Nephron progenitor cell (in vitro differentiated cells): ENCODE measurements around the gene ASB10.
A peak's percentile ranks its signal among the peaks of the same experiment; 100 is the strongest.

ENCODE experiments used
- DNase-seq: peaks from one replicate; pipeline ENCODE4 v3.0.0; 2021
- H3K27ac Mint-ChIP-seq: 2 replicates; pipeline ENCODE4 v1.8.0; 2021; ENCODE audit warnings: mild to moderate bottlenecking, moderate library complexity, mixed read lengths
- H3K27me3 Mint-ChIP-seq: 2 replicates; pipeline ENCODE4 v1.8.0; 2021; ENCODE audit warnings: mild to moderate bottlenecking, low read depth, mixed read lengths; ENCODE audit not compliant: poor library complexity
- H3K36me3 Mint-ChIP-seq: 2 replicates; pipeline ENCODE4 v1.8.0; 2021; ENCODE audit warnings: low read depth, mixed read lengths
- H3K4me1 Mint-ChIP-seq: 2 replicates; pipeline ENCODE4 v1.8.0; 2021; ENCODE audit warnings: mixed read lengths
- H3K4me3 Mint-ChIP-seq: 2 replicates; pipeline ENCODE4 v1.8.0; 2021; ENCODE audit warnings: mild to moderate bottlenecking, moderate library complexity, mixed read lengths
- H3K9me3 Mint-ChIP-seq: 2 replicates; pipeline ENCODE4 v1.8.0; 2021; ENCODE audit warnings: mild to moderate bottlenecking, moderate library complexity, mixed read lengths
- TF ChIP-seq, protein P1 (sequence below): fragments of 200-600 bp; sonication (generic); IDR thresholded peaks from 2 replicates; pipeline ENCODE4 v1.5.0; 2021; ENCODE audit warnings: antibody characterized with exemption

Gene ASB10

DNA sequence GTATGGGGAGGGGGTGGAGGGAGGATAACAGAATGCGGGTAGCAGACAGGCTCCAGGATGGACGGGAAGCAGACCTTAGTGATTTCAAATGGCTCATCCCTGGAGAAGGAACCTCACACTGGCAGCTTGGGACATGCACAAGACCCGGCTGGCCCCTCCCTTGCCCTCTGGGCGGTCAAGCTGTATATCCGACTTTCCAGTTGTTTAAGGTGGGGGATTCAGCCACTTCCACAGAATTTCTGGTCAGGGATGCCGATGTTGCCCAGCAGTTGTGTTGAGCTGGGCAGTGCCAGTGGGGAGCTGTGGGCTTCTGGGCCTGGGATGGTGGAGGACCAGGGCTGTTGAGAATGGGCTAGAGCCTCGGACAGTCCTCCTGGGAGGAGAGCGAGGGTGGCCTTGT lies 58.3 kb downstream of the ASB10 start:
- Mint-ChIP-seq H3K36me3 (peaks cover 56% of the 10 kb centered on the region), H3K27ac (no peak overlapping the region), H3K4me3 (no peak overlapping the region), H3K9me3 (no peaks in the 10 kb centered on the region), H3K4me1 (peaks cover 61% of the 10 kb centered on the region), H3K27me3 (peaks cover 60% of the 10 kb centered on the region)
- TF ChIP-seq, protein P1, sequence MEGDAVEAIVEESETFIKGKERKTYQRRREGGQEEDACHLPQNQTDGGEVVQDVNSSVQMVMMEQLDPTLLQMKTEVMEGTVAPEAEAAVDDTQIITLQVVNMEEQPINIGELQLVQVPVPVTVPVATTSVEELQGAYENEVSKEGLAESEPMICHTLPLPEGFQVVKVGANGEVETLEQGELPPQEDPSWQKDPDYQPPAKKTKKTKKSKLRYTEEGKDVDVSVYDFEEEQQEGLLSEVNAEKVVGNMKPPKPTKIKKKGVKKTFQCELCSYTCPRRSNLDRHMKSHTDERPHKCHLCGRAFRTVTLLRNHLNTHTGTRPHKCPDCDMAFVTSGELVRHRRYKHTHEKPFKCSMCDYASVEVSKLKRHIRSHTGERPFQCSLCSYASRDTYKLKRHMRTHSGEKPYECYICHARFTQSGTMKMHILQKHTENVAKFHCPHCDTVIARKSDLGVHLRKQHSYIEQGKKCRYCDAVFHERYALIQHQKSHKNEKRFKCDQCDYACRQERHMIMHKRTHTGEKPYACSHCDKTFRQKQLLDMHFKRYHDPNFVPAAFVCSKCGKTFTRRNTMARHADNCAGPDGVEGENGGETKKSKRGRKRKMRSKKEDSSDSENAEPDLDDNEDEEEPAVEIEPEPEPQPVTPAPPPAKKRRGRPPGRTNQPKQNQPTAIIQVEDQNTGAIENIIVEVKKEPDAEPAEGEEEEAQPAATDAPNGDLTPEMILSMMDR, result no peak
- no peak for DNase-seq

DNA sequence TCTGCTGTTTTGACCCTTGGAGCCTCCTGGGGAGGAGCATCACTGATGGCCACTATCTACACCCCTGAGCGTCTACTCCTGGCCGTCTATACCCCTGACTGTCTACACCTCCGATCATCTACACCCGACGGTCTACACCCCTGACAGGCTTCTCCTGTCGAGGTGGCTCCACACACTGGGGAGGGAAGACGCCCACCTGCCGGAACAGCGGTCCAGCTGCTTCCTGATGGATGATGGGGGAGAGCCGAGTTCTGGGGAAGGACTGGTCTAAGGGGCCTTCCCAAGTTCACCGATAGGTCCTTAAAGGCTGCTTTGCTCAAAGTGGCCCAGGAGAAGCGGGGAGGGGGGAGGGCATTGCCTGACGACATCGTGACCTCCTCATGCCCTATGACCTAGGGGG lies 58.9 kb downstream of the ASB10 start:
- no peaks in the 10 kb centered on the region for H3K9me3 Mint-ChIP-seq
- peaks cover 57% of the 10 kb centered on the region for H3K27me3 Mint-ChIP-seq
- no peak overlapping the region for H3K4me3 Mint-ChIP-seq
- peaks cover 64% of the 10 kb centered on the region for H3K4me1 Mint-ChIP-seq
- DNase-seq, result no peak
- no peak overlapping the region for H3K27ac Mint-ChIP-seq
- TF ChIP-seq, protein P1, result no peak
- H3K36me3 Mint-ChIP-seq, result peaks cover 57% of the 10 kb centered on the region

DNA sequence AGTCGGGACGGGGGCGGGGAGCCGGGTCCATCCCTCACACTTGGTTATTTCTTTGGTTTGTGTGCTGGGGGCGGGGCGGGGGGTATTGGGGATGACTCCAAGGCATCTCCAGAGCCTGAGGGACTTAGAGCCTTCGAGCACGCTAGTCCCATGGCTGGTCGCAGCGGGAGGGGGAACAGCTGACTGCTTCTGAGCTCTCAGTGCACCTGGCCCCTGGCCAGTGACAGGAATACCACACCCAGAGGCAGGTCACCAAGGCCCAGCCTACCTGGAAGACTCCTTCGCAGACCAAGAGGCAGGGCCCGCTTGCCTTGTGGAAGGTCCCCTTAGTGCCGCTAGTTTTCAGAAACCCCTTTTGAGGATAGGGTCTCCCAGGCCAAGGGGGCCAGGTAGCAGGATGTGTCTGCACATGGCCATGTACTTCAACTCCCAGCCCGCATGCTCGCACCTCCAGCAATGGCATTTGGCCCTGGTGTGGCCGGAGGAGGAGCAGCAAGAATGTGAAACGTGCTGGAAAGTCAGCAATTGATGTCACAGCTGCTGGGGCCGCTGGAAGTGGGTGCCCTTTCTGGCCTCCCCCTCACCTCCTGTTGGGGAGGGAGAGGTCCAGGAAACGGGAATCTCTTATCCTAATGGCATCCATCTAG lies 60.4 kb downstream of the ASB10 start:
- TF ChIP-seq, protein P1, result no peak

DNA sequence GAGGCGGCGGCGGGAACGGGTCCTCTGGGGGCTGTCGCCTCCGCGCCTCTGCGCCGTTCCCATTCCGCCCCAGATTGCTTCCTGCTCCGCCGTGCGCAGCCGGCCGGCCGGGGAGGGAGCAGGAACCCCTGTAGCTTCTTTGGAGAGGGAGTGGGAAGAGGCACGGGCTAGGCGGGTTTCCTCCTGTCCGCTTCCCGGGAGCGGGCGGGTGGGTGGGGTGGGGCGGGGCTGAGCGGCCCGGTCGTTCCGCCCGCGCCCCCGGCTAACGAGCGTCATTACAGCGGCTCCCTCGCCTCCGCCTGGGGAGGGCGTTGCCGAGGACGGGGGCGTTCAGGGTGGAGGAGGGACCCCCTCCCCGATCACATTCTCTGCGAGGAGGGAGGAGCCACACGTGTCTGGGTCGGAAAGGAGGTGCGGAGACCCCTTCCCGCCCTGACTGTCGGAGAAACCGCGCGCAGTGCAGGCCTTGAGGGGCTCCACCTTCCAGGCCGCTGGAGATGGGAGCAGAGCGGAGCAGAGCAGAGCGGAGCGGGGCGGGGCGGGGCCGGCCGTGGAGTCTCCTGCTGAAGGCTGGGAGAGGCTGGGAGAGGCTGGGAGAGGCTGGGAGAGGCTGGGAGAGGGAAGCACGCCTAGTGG lies 61.1 kb downstream of the ASB10 start:
- TF ChIP-seq, protein P1, result no peak
- Mint-ChIP-seq H3K27ac (no peak overlapping the region), H3K36me3 (peaks cover 46% of the 10 kb centered on the region), H3K4me3 (peak overlapping the region; percentile 81), H3K9me3 (no peaks in the 10 kb centered on the region), H3K4me1 (peaks cover 52% of the 10 kb centered on the region), H3K27me3 (peaks cover 43% of the 10 kb centered on the region)
- DNase-seq, result peak; percentile 61

More for the DNA sequence above, 60.4 kb downstream of the ASB10 start:
- peaks cover 42% of the 10 kb centered on the region for H3K27me3 Mint-ChIP-seq
- no peaks in the 10 kb centered on the region for H3K9me3 Mint-ChIP-seq
- H3K27ac Mint-ChIP-seq, result no peak overlapping the region
- H3K4me1 Mint-ChIP-seq, result peaks cover 59% of the 10 kb centered on the region
- H3K4me3 Mint-ChIP-seq, result peak overlapping the region; percentile 64
- DNase-seq, result no peak
- H3K36me3 Mint-ChIP-seq, result peaks cover 44% of the 10 kb centered on the region
